Nephron (organoid): Measurements from ENCODE around the gene SGTB.

Experiments used
- H3K27ac Mint-ChIP-seq, 3 experiments: 2 replicates each; pipeline ENCODE4 v1.8.0; 2020; ENCODE audit warnings: mixed read lengths in 3 of 3, mild to moderate bottlenecking in 2 of 3, moderate library complexity in 1 of 3
- H3K27me3 Mint-ChIP-seq: 2 replicates; pipeline ENCODE4 v1.8.0; 2021; ENCODE audit warnings: low read depth, mild to moderate bottlenecking, moderate library complexity, mixed read lengths
- H3K36me3 Mint-ChIP-seq: 2 replicates; pipeline ENCODE4 v1.8.0; 2020; ENCODE audit warnings: low read depth, mixed read lengths
- H3K4me1 Mint-ChIP-seq: 2 replicates; pipeline ENCODE4 v1.8.0; 2020; ENCODE audit warnings: mixed read lengths
- H3K4me3 Mint-ChIP-seq, 3 experiments: 2 replicates each; pipeline ENCODE4 v1.8.0; 2020; ENCODE audit warnings: mild to moderate bottlenecking in 3 of 3, mixed read lengths in 3 of 3, moderate library complexity in 2 of 3
- H3K9me3 Mint-ChIP-seq: 2 replicates; pipeline ENCODE4 v1.8.0; 2020; ENCODE audit warnings: mixed read lengths
- TF ChIP-seq, protein P1 (sequence below), 3 experiments: fragments of 200-600 bp; sonication (generic); IDR thresholded peaks; one replicate each; pipeline ENCODE4 v1.5.0; 2021; ENCODE audit warnings: antibody characterized with exemption in 3 of 3; ENCODE audit not compliant: unreplicated experiment in 3 of 3

SGTB gene

DNA sequence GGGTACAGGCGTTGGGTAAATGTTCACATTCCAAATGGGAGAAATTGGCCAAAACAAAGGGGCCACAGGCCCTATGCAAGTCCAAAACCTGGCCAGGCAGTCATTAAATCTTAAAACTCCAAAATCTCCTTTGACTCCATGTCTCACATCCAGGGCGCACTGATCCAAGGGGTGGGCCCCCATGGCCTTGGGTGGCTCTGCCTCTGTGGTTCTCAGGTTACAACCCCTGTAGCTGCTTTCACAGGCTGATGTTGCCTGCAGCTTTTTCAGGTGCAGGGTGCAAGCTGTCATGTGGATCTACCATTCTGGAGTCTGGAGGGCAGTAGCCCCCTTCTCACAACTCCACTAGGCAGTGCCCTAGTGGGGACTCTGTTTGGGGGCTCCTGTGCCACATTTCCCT lies 44.9 kb upstream of the SGTB start:
- Mint-ChIP-seq H3K36me3 (peaks cover 41% of the 10 kb centered on the region), H3K9me3 (peaks cover 5% of the 10 kb centered on the region), H3K4me1 (no peaks in the 10 kb centered on the region), H3K4me3 (no peak overlapping the region), H3K27me3 (no peaks in the 10 kb centered on the region), H3K27ac (no peak overlapping the region)
- TF ChIP-seq, protein P1, sequence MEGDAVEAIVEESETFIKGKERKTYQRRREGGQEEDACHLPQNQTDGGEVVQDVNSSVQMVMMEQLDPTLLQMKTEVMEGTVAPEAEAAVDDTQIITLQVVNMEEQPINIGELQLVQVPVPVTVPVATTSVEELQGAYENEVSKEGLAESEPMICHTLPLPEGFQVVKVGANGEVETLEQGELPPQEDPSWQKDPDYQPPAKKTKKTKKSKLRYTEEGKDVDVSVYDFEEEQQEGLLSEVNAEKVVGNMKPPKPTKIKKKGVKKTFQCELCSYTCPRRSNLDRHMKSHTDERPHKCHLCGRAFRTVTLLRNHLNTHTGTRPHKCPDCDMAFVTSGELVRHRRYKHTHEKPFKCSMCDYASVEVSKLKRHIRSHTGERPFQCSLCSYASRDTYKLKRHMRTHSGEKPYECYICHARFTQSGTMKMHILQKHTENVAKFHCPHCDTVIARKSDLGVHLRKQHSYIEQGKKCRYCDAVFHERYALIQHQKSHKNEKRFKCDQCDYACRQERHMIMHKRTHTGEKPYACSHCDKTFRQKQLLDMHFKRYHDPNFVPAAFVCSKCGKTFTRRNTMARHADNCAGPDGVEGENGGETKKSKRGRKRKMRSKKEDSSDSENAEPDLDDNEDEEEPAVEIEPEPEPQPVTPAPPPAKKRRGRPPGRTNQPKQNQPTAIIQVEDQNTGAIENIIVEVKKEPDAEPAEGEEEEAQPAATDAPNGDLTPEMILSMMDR (IDR thresholded peaks at IDR 0.05; ENCODE audit: unreplicated experiment in 3 of 3): no peak

DNA sequence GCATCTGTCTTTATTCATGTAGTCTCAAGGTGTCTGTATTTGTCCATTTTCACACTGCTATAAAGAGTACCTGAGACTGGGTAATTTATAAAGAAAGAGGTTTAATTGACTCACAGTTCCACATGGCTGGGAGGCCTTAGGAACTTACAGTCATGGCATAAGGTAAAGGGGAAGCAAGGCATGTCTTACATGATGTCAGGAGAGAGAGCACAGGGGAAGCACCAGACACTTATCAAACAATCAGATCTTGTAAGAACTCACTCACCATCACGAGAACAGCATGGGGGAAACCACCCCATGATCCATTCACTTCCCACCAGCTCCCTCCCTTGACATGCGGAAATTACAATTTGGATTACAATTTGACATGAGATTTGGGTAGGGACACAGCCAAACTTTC lies 44.3 kb upstream of the SGTB start:
- peaks cover 5% of the 10 kb centered on the region for H3K9me3 Mint-ChIP-seq
- TF ChIP-seq, protein P1 (IDR thresholded peaks at IDR 0.05; ENCODE audit: unreplicated experiment in 3 of 3): no peak
- H3K36me3 Mint-ChIP-seq: peaks cover 41% of the 10 kb centered on the region
- H3K4me3 Mint-ChIP-seq: no peak overlapping the region
- no peaks in the 10 kb centered on the region for H3K4me1 Mint-ChIP-seq
- H3K27me3 Mint-ChIP-seq: no peaks in the 10 kb centered on the region
- no peak overlapping the region for H3K27ac Mint-ChIP-seq

DNA sequence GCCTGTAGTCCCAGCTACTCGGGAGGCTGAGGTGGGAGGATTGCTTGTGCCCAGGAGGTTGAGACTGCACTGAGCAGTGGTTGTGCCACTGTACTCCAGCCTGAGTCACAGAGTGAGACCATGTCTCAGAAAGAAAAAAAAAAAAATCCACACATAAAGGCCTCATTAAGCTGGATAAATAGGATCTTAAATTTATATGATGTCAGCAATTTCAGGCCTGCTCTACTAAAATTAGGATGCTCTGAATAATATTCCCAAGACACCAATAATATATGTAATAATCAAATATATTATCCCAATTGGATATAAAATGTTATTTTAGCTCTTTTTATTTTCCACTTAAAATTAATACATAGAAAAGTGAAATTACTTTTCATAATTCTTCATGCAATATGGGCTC lies 43.7 kb upstream of the SGTB start:
- TF ChIP-seq, protein P1 (IDR thresholded peaks at IDR 0.05; ENCODE audit: unreplicated experiment in 3 of 3): no peak
- Mint-ChIP-seq H3K36me3 (peaks cover 41% of the 10 kb centered on the region), H3K4me3 (no peak overlapping the region), H3K27me3 (no peaks in the 10 kb centered on the region), H3K27ac (no peak overlapping the region), H3K9me3 (peaks cover 5% of the 10 kb centered on the region), H3K4me1 (no peaks in the 10 kb centered on the region)

DNA sequence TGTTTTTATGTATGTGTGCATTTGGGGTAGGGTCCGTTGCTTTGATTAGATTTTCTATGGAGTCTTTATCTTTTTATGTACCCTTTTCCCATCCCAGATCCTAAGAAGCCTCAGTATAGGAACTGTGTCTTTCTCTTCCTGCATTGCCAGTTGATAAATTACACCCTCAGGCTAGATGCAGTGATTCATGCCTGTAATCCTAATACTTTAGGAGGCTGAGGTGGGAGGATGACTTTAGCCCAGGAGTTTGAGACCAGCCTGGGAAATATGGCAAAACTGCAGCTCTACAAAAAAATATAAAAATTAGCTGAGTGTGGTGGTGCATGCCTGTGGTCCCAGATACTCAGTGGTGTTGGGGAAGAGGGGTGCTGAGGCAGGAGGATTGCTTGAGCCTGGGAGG lies 40.3 kb upstream of the SGTB start:
- Mint-ChIP-seq H3K36me3 (peaks cover 37% of the 10 kb centered on the region), H3K4me3 (no peak overlapping the region), H3K27me3 (no peaks in the 10 kb centered on the region), H3K27ac (no peak overlapping the region), H3K4me1 (no peaks in the 10 kb centered on the region), H3K9me3 (no peaks in the 10 kb centered on the region)
- TF ChIP-seq, protein P1 (IDR thresholded peaks at IDR 0.05; ENCODE audit: unreplicated experiment in 3 of 3): no peak

DNA sequence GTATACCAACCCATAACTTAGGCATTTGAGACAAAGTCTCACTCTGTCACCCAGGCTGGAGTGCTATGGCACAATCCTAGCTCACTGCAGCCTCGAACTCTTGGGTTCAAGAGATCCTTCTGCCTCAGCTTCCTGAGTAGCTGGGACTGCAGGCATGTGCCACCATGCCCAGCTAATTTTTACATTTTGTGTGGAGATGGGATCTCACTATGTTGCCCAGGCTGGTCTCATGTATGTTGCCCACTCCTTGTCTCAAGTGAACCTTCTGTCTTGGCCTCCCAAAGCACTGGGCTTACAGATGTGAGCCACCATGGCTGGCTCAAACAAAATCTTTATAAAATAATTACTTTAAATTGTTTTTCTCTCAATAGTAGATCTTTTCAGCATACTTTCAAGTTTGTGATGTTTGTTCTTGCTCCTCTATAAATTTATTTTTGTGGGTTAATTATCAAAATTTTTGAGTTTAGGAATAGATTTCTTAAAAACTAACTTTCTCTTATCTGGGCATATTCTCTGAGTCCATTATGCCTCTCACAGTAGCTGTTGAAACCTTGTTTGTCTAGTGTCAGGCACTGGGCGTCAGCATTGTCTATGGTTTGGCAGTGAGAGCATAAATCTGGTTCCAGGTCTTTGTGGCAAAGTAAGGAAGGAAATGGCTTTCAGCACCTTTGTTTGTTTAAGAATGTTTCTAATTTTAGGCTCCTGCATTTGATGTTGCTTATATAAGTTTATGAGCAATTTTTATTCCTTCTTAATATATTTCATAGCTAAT lies 38.8 kb upstream of the SGTB start:
- Mint-ChIP-seq H3K27me3 (no peaks in the 10 kb centered on the region), H3K4me1 (no peaks in the 10 kb centered on the region), H3K4me3 (no peak overlapping the region), H3K36me3 (peaks cover 22% of the 10 kb centered on the region), H3K27ac (no peak overlapping the region), H3K9me3 (no peaks in the 10 kb centered on the region)
- TF ChIP-seq, protein P1 (IDR thresholded peaks at IDR 0.05; ENCODE audit: unreplicated experiment in 3 of 3): no peak

DNA sequence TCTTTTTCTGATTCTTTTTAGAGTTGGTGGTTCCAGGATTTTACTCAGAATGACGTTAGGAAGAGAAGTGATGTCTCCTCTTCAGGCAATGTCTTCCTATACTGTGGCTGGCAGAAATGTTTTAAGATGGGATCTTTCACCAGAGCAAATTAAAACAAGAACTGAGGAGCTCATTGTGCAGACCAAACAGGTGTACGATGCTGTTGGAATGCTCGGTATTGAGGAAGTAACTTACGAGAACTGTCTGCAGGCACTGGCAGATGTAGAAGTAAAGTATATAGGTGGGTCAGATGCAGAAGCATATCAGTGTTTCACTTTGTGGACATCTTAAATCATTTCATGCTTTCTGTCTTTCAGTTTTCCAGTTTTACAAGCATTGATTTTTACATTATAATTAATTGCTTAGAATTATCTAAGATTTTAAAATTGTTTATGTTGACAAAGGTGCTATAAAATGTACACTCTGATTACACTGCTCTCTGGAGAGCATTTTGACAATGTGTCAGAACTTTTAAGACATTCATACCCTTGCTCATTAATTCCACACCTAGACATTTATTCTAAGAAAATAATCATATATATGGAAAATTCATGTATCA lies 36.7 kb upstream of the SGTB start:
- Mint-ChIP-seq H3K36me3 (peaks cover 17% of the 10 kb centered on the region), H3K27me3 (no peaks in the 10 kb centered on the region), H3K4me3 (no peak overlapping the region), H3K9me3 (no peaks in the 10 kb centered on the region), H3K4me1 (no peaks in the 10 kb centered on the region), H3K27ac (no peak overlapping the region)
- TF ChIP-seq, protein P1 (IDR thresholded peaks at IDR 0.05; ENCODE audit: unreplicated experiment in 3 of 3): no peak
